ENCODE data around the gene USP9X. TPM values are rescaled to one million over a fixed set of nuclear protein-coding genes. Genes with fewer than 3 reads are reported as not detected.

Gene USP9X
- polyA plus RNA-seq, 1 of the 3 experiments (the other 2 are of a cell fraction), result 13.2 TPM

- Histone ChIP-seq H2AFZ (ENCODE audit: low read depth) (no peak overlapping the region), H4K20me1 (ENCODE audit: insufficient read depth) (peaks cover 100% of the 10 kb centered on the region), H3K4me1 (ENCODE audit: control insufficient read depth in 1 of 2, insufficient read depth in 2 of 2, low read depth in 1 of 2, low read length in 1 of 2) (peaks cover 2 to 7% of the 10 kb centered on the region in 2 experiments; a peak in 3 of 4 replicates), H3K36me3 (replicated peaks in 1 of 2; ENCODE audit: control insufficient read depth in 1 of 2, insufficient read depth in 2 of 2, low read length in 1 of 2) (peaks cover 9 to 16% of the 10 kb centered on the region in 2 experiments), H3K79me2 (ENCODE audit: insufficient read depth) (peaks cover 100% of the 10 kb centered on the region), H3K9ac (no peak overlapping the region), H3K27ac (ENCODE audit: low read depth in 2 of 2, low read length in 1 of 2) (no peak overlapping the region), H3K4me2 (no peak overlapping the region; the same call in 1 of the 2 replicates), H3K4me3 (ENCODE audit: low read depth in 2 of 2, low read length in 1 of 2) (no peak overlapping the region), H3K27me3 (ENCODE audit: insufficient read depth) (no peaks in the 10 kb centered on the region), H3K9me2 (no peaks in the 10 kb centered on the region), H3K9me3 (no peaks in the 10 kb centered on the region), H3F3A (replicated peaks; ENCODE audit: insufficient read depth) (peaks cover 21% of the 10 kb centered on the region)
- WGBS (ENCODE audit: low lambda C conversion rate), result 89% methylated on average over 6 of the region's 6 CpGs
- ChIA-PET POLR2A (no interaction called here), CTCF (no interaction called here)
- DNase-seq, result no peak
- TF ChIP-seq CTCF (IDR thresholded peaks at IDR 0.05), result no peak
Measured at GRCh38 chrX:41092776-41093175, 7.5 kb downstream of the USP9X start.

GRCh38 chrX:41095174-41095573 is 9.9 kb downstream of the USP9X start:
- peaks cover 26% of the 10 kb centered on the region for H3F3A ChIP-seq (replicated peaks; ENCODE audit: insufficient read depth)
- no peak for DNase-seq
- H2AFZ ChIP-seq (ENCODE audit: low read depth), result no peak overlapping the region
- H3K4me1 ChIP-seq (ENCODE audit: control insufficient read depth in 1 of 2, insufficient read depth in 2 of 2, low read depth in 1 of 2, low read length in 1 of 2), result peaks cover 2 to 7% of the 10 kb centered on the region in 2 experiments; a peak in 2 of 4 replicates
- no peak overlapping the region for H3K4me2 ChIP-seq
- H3K79me2 ChIP-seq (ENCODE audit: insufficient read depth), result peaks cover 100% of the 10 kb centered on the region
- H3K27ac ChIP-seq (ENCODE audit: low read depth in 2 of 2, low read length in 1 of 2), result no peak overlapping the region
- no peak overlapping the region for H3K9ac ChIP-seq
- H4K20me1 ChIP-seq (ENCODE audit: insufficient read depth), result peaks cover 100% of the 10 kb centered on the region
- ChIA-PET CTCF (no interaction called here), POLR2A (no interaction called here)
- H3K36me3 ChIP-seq (replicated peaks in 1 of 2; ENCODE audit: control insufficient read depth in 1 of 2, insufficient read depth in 2 of 2, low read length in 1 of 2), result peaks cover 0 to 8% of the 10 kb centered on the region in 2 experiments
- TF ChIP-seq EP300 (IDR thresholded peaks at IDR 0.05; ENCODE audit: borderline replicate concordance in 1 of 2, low read depth in 1 of 2, low read length in 1 of 2) (no peak), FOXM1 (IDR thresholded peaks at IDR 0.05; ENCODE audit: low read depth) (no peak), JUND (IDR thresholded peaks at IDR 0.05) (no peak), SIN3A (IDR thresholded peaks at IDR 0.05; ENCODE audit: borderline replicate concordance, low read depth, low read length) (no peak), POLR2AphosphoS5 (IDR thresholded peaks at IDR 0.05; ENCODE audit: low read depth, low read length) (no peak), EZH2phosphoT487 (IDR thresholded peaks at IDR 0.05; ENCODE audit: borderline replicate concordance, low read depth) (no peak), MXI1 (IDR thresholded peaks at IDR 0.05; ENCODE audit: low read depth, low read length) (no peak), RAD21 (IDR thresholded peaks at IDR 0.05; ENCODE audit: low read length) (no peak), ELF1 (IDR thresholded peaks at IDR 0.05) (no peak), USF1 (IDR thresholded peaks at IDR 0.05; ENCODE audit: borderline replicate concordance, low read depth) (no peak), TAF1 (IDR thresholded peaks at IDR 0.05; ENCODE audit: borderline replicate concordance, low read depth, low read length) (no peak), FOSL2 (IDR thresholded peaks at IDR 0.05; ENCODE audit: borderline replicate concordance, low read depth) (no peak), NFIC (IDR thresholded peaks at IDR 0.05; ENCODE audit: borderline replicate concordance) (no peak), CTCF (IDR thresholded peaks at IDR 0.05) (no peak)
- WGBS (ENCODE audit: low lambda C conversion rate), result 82% methylated on average over 1 of the region's 1 CpG
- H3K27me3 ChIP-seq (ENCODE audit: insufficient read depth), result no peaks in the 10 kb centered on the region
- no peaks in the 10 kb centered on the region for H3K9me3 ChIP-seq
- H3K9me2 ChIP-seq, result no peaks in the 10 kb centered on the region
- H3K4me3 ChIP-seq (ENCODE audit: low read depth in 2 of 2, low read length in 1 of 2), result no peak overlapping the region

All from SK-N-SH (cell line).